ENCODE results near the gene CFAP126. TPM values are rescaled to one million over a fixed set of nuclear protein-coding genes. Genes with fewer than 3 reads are reported as not detected.

The CFAP126 gene
- total RNA-seq, 1 experiment from 2014 or later: not detected

DNA sequence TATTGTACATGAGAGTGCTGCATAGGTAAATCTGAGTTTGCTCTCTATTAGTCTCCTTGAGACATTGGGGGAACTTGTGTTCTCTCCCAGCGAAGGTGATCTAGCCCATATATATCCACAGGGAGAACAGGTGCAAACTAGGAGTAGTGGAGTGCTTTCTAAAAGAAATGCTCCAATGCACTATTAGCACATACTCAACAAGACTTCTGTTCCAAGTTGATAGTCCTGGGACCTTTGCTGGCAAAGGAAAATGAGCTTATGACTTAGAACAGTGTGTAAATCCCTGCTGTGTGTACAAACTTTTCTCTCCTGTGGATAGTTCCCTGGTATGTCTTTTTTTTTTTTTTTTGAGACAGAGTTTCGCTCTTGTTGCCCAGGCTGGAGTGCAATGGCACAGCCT, 25.5 kb downstream of the CFAP126 start:
- Histone ChIP-seq H2AFZ (ENCODE audit: low read length) (no peak overlapping the region), H2BK5ac (ENCODE audit: insufficient read length, low read length) (no peak overlapping the region), H4K5ac (ENCODE audit: insufficient read length, low read depth, low read length) (no peak overlapping the region), H3K23me2 (ENCODE audit: insufficient read length, low read depth, low read length, poor library complexity, severe bottlenecking) (no peaks in the 10 kb centered on the region), H3K4me2 (ENCODE audit: insufficient read depth, insufficient read length, low read length) (no peak overlapping the region), H3K4me1 (ENCODE audit: insufficient read depth, low read length) (no peaks in the 10 kb centered on the region), H3K18ac (ENCODE audit: insufficient read length, low read depth, low read length) (no peak overlapping the region), H2BK12ac (ENCODE audit: insufficient read length, low read depth, low read length) (no peak overlapping the region), H3K56ac (ENCODE audit: insufficient read length, low read depth, low read length) (no peak overlapping the region), H3T11ph (ENCODE audit: low read length) (no peak overlapping the region), H3K14ac (ENCODE audit: insufficient read depth, low read length) (no peak overlapping the region), H3K79me2 (ENCODE audit: insufficient read depth, low read length) (no peaks in the 10 kb centered on the region), H3K4ac (ENCODE audit: low read depth, low read length) (no peak overlapping the region), H2BK20ac (ENCODE audit: low read depth, low read length, poor library complexity, severe bottlenecking) (no peak overlapping the region), H3K9me3 (ENCODE audit: control insufficient read depth, low read depth, low read length) (no peaks in the 10 kb centered on the region), H3K27ac (ENCODE audit: insufficient read length, low read depth, low read length) (no peak overlapping the region), H3K79me1 (ENCODE audit: insufficient read depth, low read depth, low read length, poor library complexity, severe bottlenecking) (no peaks in the 10 kb centered on the region), H2AK5ac (ENCODE audit: insufficient read length, low read length) (no peak overlapping the region), H3K9ac (ENCODE audit: extremely low read depth, insufficient read length, low read length) (no peak overlapping the region), H2BK120ac (ENCODE audit: low read depth, low read length, poor library complexity, severe bottlenecking) (no peak overlapping the region), H4K8ac (replicated peaks; ENCODE audit: insufficient read length, low read depth, low read length) (no peak overlapping the region), H2BK15ac (ENCODE audit: low read depth, low read length) (no peak overlapping the region), H4K91ac (ENCODE audit: insufficient read length, low read depth, low read length) (no peak overlapping the region), H3K23ac (ENCODE audit: insufficient read length, low read depth, low read length) (no peak overlapping the region), H3K27me3 (ENCODE audit: insufficient read depth, low read length) (no peaks in the 10 kb centered on the region), H4K20me1 (ENCODE audit: control insufficient read depth, insufficient read depth, insufficient read length) (no peaks in the 10 kb centered on the region)
- no peaks in the 10 kb centered on the region for H3K9me3 Mint-ChIP-seq
- TF ChIP-seq, protein P1, sequence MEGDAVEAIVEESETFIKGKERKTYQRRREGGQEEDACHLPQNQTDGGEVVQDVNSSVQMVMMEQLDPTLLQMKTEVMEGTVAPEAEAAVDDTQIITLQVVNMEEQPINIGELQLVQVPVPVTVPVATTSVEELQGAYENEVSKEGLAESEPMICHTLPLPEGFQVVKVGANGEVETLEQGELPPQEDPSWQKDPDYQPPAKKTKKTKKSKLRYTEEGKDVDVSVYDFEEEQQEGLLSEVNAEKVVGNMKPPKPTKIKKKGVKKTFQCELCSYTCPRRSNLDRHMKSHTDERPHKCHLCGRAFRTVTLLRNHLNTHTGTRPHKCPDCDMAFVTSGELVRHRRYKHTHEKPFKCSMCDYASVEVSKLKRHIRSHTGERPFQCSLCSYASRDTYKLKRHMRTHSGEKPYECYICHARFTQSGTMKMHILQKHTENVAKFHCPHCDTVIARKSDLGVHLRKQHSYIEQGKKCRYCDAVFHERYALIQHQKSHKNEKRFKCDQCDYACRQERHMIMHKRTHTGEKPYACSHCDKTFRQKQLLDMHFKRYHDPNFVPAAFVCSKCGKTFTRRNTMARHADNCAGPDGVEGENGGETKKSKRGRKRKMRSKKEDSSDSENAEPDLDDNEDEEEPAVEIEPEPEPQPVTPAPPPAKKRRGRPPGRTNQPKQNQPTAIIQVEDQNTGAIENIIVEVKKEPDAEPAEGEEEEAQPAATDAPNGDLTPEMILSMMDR (conservative IDR thresholded peaks at IDR 0.05): no peak
- H3K27me3 Mint-ChIP-seq (ENCODE audit: low read depth): no peaks in the 10 kb centered on the region
- no peak overlapping the region for H3K4me3 Mint-ChIP-seq
- no peak overlapping the region for H3K27ac Mint-ChIP-seq
- H3K4me1 Mint-ChIP-seq: no peaks in the 10 kb centered on the region
- no peak for DNase-seq
- peaks cover 17 to 67% (median 59%) of the 10 kb centered on the region in 3 experiments; a peak in 6 of 7 replicates for H3K36me3 Mint-ChIP-seq (ENCODE audit: insufficient read depth in 1 of 3, low read depth in 3 of 3)
- WGBS (ENCODE audit: extremely low coverage, insufficient read length, low lambda C conversion rate): no CpG with 5 or more reads among the region's 2 CpGs

Data from H9 (cell line).